Body of pancreas (tissue), 4 donors: Measurements from ENCODE around the gene GABRP. TPM values are rescaled to one million over a fixed set of nuclear protein-coding genes. Genes with fewer than 3 reads are reported as not detected.

ENCODE experiments used
- ATAC-seq: fragments of 150-250 bp; one replicate; pipeline ENCODE4 v1.9.1; 2016
- DNase-seq, 4 donors: peaks; one replicate each; pipeline ENCODE4 v3.0.0-alpha.2; 2019
- H3K27ac ChIP-seq, 4 donors: fragments of 200-600 bp; sonication (generic); 1 replicate in 3 of 4; 2 replicates in 1 of 4; pipeline versions ENCODE4 v1.5.1 to v1.6.1; 2016 to 2019; ENCODE audit warnings: mild to moderate bottlenecking in 1 of 4, mixed read lengths in 1 of 4, moderate library complexity in 1 of 4
- H3K27me3 ChIP-seq, 2 donors: fragments of 200-600 bp; sonication (generic); one replicate each; pipeline ENCODE4 v1.6.0; 2016; ENCODE audit warnings: mild to moderate bottlenecking in 1 of 2
- H3K36me3 ChIP-seq, 2 donors: fragments of 200-600 bp; sonication (generic); replicated peaks in 1 of 2; 2 replicates each; pipeline ENCODE4 v1.5.1; 2016; ENCODE audit warnings: low read depth in 2 of 2; ENCODE audit not compliant: insufficient read depth in 1 of 2
- H3K4me1 ChIP-seq: fragments of 200-600 bp; sonication (generic); one replicate; pipeline ENCODE4 v1.6.0; 2016
- H3K4me3 ChIP-seq, 2 donors: fragments of 200-600 bp; sonication (generic); 1 replicate in 1 of 2; 2 replicates in 1 of 2; pipeline ENCODE4 v1.5.1; 2016 to 2019
- H3K9me3 ChIP-seq, 3 donors: fragments of 200-600 bp; sonication (generic); 1 replicate in 2 of 3; 2 replicates in 1 of 3; pipeline ENCODE4 v1.5.1; 2016
- CTCF ChIP-seq, 7 experiments: fragments of 450-650 bp in 4 of 7; fragments of 200-600 bp in 3 of 7; sonication (generic) in 3 of 7; IDR thresholded peaks; one replicate each; pipeline ENCODE4 v1.5.1; 2016 to 2019; ENCODE audit warnings: antibody characterized with exemption in 7 of 7
- POLR2A ChIP-seq, 3 donors: fragments of 450-650 bp; IDR thresholded peaks; one replicate each; pipeline ENCODE4 v1.6.1; 2016; ENCODE audit warnings: antibody characterized with exemption in 3 of 3, mild to moderate bottlenecking in 2 of 3
- WGBS, 2 donors: methylation state at CpG; one replicate each; pipeline ENCODE4 v1.1.5; 2017; 5-methylcytosine and 5-hydroxymethylcytosine counted together
- intact Hi-C: fragments of 100-400 bp; cut with DNase I; formaldehyde crosslinking; loops from one replicate; pipeline ENCODE4 v1.15.1; 2023
- total RNA-seq, 2 donors: library from RNA; depleted of rRNA; stranded (reverse); fragments of >200 nt; gene quantifications; one replicate each; pipeline ENCODE4 v1.1.0, GENCODE V29; 2016

Gene GABRP
- total RNA-seq, 2 donors from 2014 or later = 8.6 TPM; not detected in 1

- Histone ChIP-seq H3K27me3 (no peaks in the 10 kb centered on the region), H3K36me3 (no peaks in the 10 kb centered on the region), H3K27ac (no peak overlapping the region), H3K4me1 (peaks cover 17% of the 10 kb centered on the region), H3K9me3 (no peaks in the 10 kb centered on the region), H3K4me3 (no peak overlapping the region)
- no peak for ATAC-seq
- WGBS, 2 donors = 90 to 91% methylated on average over 15 of the region's 15 CpGs
- no peak for DNase-seq
- intact Hi-C loops = no loop called here
- no peak for TF ChIP-seq CTCF (IDR thresholded peaks at IDR 0.05)
- TF ChIP-seq POLR2A (IDR thresholded peaks at IDR 0.05) = no peak
Measured at GRCh38 chr5:170771496-170771895, 12.0 kb upstream of the GABRP start.

GRCh38 chr5:170773024-170773985 is 10.2 kb upstream of the GABRP start:
- TF ChIP-seq POLR2A (IDR thresholded peaks at IDR 0.05) (no peak), CTCF (IDR thresholded peaks at IDR 0.05) (peak in 1 of 7 experiments; percentile 10)
- intact Hi-C loops = no loop called here
- H3K27me3 ChIP-seq = no peaks in the 10 kb centered on the region
- H3K9me3 ChIP-seq = no peaks in the 10 kb centered on the region
- H3K4me3 ChIP-seq = no peak overlapping the region
- H3K36me3 ChIP-seq = no peaks in the 10 kb centered on the region
- 50 to 66% methylated on average over 11 to 12 of the region's 12 CpGs for WGBS, 2 donors
- peak; percentile 80 for ATAC-seq
- peaks cover 17% of the 10 kb centered on the region for H3K4me1 ChIP-seq
- H3K27ac ChIP-seq = peak overlapping the region in 3 of 4 donors; percentile 7 to 76 (median 36)
- DNase-seq = peak; percentile 31 to 92 (median 52)

GRCh38 chr5:170774831-170775230 is 8.7 kb upstream of the GABRP start:
- intact Hi-C loops = no loop called here
- Histone ChIP-seq H3K4me1 (peaks cover 17% of the 10 kb centered on the region), H3K27me3 (no peaks in the 10 kb centered on the region), H3K4me3 (no peak overlapping the region), H3K9me3 (no peaks in the 10 kb centered on the region), H3K27ac (no peak overlapping the region), H3K36me3 (no peaks in the 10 kb centered on the region)
- 88 to 93% methylated on average over 5 of the region's 5 CpGs for WGBS, 2 donors
- TF ChIP-seq POLR2A (IDR thresholded peaks at IDR 0.05) (no peak), CTCF (IDR thresholded peaks at IDR 0.05) (no peak)
- ATAC-seq = no peak
- no peak for DNase-seq

- Histone ChIP-seq H3K27me3 (no peaks in the 10 kb centered on the region), H3K9me3 (no peaks in the 10 kb centered on the region), H3K36me3 (no peaks in the 10 kb centered on the region), H3K27ac (no peak overlapping the region), H3K4me1 (peaks cover 11% of the 10 kb centered on the region), H3K4me3 (no peak overlapping the region)
- 73 to 84% methylated on average over 1 of the region's 1 CpG for WGBS, 2 donors
- TF ChIP-seq POLR2A (IDR thresholded peaks at IDR 0.05) (no peak), CTCF (IDR thresholded peaks at IDR 0.05) (no peak)
- DNase-seq = no peak
- ATAC-seq = no peak
- intact Hi-C loops = no loop called here
Measured at GRCh38 chr5:170781946-170782345, 1.6 kb upstream of the GABRP start.
